OCI-LY7 (cell line): ENCODE data around the gene TOP3A. TPM values are rescaled to one million over a fixed set of nuclear protein-coding genes. Genes with fewer than 3 reads are reported as not detected.

Experiments
- BruUV-seq: library from RNA; stranded (reverse); fragments of 400-500 nt; replicated peaks from 2 replicates; lab custom pipeline; 2021; lab: Mats Ljungman, UMichigan
- CTCF ChIA-PET: fragments of 300-600 bp; sonication (Branson Sonifier 250); formaldehyde crosslinking; loops from one replicate; lab custom pipeline; 2022; ENCODE audit warnings: antibody characterized with exemption; ENCODE audit not compliant: unreplicated experiment; lab: Charles Lee
- POLR2A ChIA-PET: fragments of 300-600 bp; sonication (Branson Sonifier 250); formaldehyde crosslinking; loops from one replicate; lab custom pipeline; 2022; ENCODE audit warnings: antibody characterized with exemption; lab: Charles Lee
- DNase-seq: peaks from one replicate; pipeline ENCODE4 v3.0.0-alpha.2; 2015; ENCODE audit warnings: low spot score
- H2AFZ ChIP-seq: fragments of 200-600 bp; sonication (generic), shearing (Covaris generic); 2 replicates; pipeline ENCODE4 v1.6.1; 2014; ENCODE audit warnings: mild to moderate bottlenecking, antibody characterized with exemption, low read length, moderate library complexity
- H3K27ac ChIP-seq: fragments of 200-600 bp; sonication (generic); 2 replicates; pipeline ENCODE4 v1.5.1; 2014; ENCODE audit warnings: mixed run types, low read depth, mild to moderate bottlenecking, moderate library complexity, low read length, inconsistent platforms; ENCODE audit not compliant: poor library complexity, severe bottlenecking
- H3K36me3 ChIP-seq: fragments of 200-600 bp; sonication (generic); 2 replicates; pipeline ENCODE4 v1.6.1; 2014; ENCODE audit warnings: mild to moderate bottlenecking, antibody characterized with exemption, low read length, moderate library complexity, mixed read lengths; ENCODE audit not compliant: insufficient read depth
- H3K4me1 ChIP-seq: fragments of 200-600 bp; sonication (generic); 2 replicates; pipeline ENCODE4 v1.5.1; 2014; ENCODE audit warnings: mild to moderate bottlenecking, low read length; ENCODE audit not compliant: insufficient read depth, poor library complexity, severe bottlenecking
- H3K4me2 ChIP-seq: fragments of 200-600 bp; sonication (generic); 2 replicates; pipeline ENCODE4 v1.6.1; 2014; ENCODE audit warnings: mild to moderate bottlenecking, low read length
- H3K4me3 ChIP-seq: fragments of 200-600 bp; sonication (generic); 2 replicates; pipeline ENCODE4 v1.5.1; 2014; ENCODE audit warnings: mild to moderate bottlenecking, low read depth, low read length; ENCODE audit not compliant: poor library complexity, severe bottlenecking
- H3K79me2 ChIP-seq: fragments of 200-600 bp; sonication (generic); 2 replicates; pipeline ENCODE4 v1.6.1; 2016; ENCODE audit warnings: low read depth, mild to moderate bottlenecking, low read length, moderate library complexity, mixed read lengths; ENCODE audit not compliant: insufficient read depth
- H3K9me2 ChIP-seq: fragments of 200-600 bp; sonication (generic); 2 replicates; pipeline ENCODE4 v1.6.1; 2016; ENCODE audit warnings: mild to moderate bottlenecking, low read length, mixed read lengths; ENCODE audit not compliant: insufficient read depth
- H3K9me3 ChIP-seq: fragments of 200-600 bp; sonication (generic); 2 replicates; pipeline ENCODE4 v1.6.1; 2014; ENCODE audit warnings: mild to moderate bottlenecking, mixed run types, low read length, mixed read lengths
- H4K20me1 ChIP-seq: fragments of 200-600 bp; sonication (generic); 2 replicates; pipeline ENCODE4 v1.6.1; 2014; ENCODE audit warnings: mild to moderate bottlenecking, antibody characterized with exemption, low read length, moderate library complexity, mixed read lengths; ENCODE audit not compliant: insufficient read depth
- CTCF ChIP-seq: fragments of 200-600 bp; sonication (generic); conservative IDR thresholded peaks from 2 replicates; pipeline ENCODE4 v1.5.1; 2014; ENCODE audit warnings: mild to moderate bottlenecking, antibody characterized with exemption, low read length, moderate library complexity, mixed read lengths
- EZH2phosphoT487 ChIP-seq: fragments of 200-600 bp; sonication (generic); IDR thresholded peaks from 2 replicates; pipeline ENCODE4 v1.6.1; 2018; ENCODE audit warnings: low read depth, borderline replicate concordance, mild to moderate bottlenecking, mixed run types, antibody characterized with exemption, low read length, moderate library complexity, mixed read lengths
- intact Hi-C: fragments of 100-400 bp; cut with micrococcal nuclease; formaldehyde crosslinking; loops from one replicate; pipeline ENCODE4 v1.10.0; 2022; ENCODE audit not compliant: unreplicated experiment
- total RNA-seq, 2 experiments: library from RNA; depleted of rRNA in 1 of 2; stranded (reverse); fragments of >200 nt in 1 of 2; shearing (Covaris generic) in 1 of 2; gene quantifications; 2 replicates each; pipeline ENCODE4 v1.2.3, GENCODE V29; 2014 to 2022

Gene TOP3A
- total RNA-seq, 2 experiments from 2014 or later, result 48.3 to 64.4 TPM

- BruUV-seq, result no TSS peak
- Histone ChIP-seq H3K79me2 (no peaks in the 10 kb centered on the region), H3K4me1 (peaks cover 11% of the 10 kb centered on the region), H4K20me1 (no peaks in the 10 kb centered on the region), H3K27ac (no peak overlapping the region), H3K9me2 (no peaks in the 10 kb centered on the region), H3K36me3 (no peaks in the 10 kb centered on the region; the same call in 1 of the 2 replicates), H3K4me2 (no peak overlapping the region), H2AFZ (no peak overlapping the region), H3K4me3 (no peak overlapping the region), H3K9me3 (no peaks in the 10 kb centered on the region)
- POLR2A ChIA-PET, result no interaction called here
- TF ChIP-seq CTCF (no peak), EZH2phosphoT487 (no peak)
- CTCF ChIA-PET, result no interaction called here
- intact Hi-C loops, result no loop called here
- no peak for DNase-seq
Measured at GRCh38 chr17:18230288-18231141, 84.3 kb downstream of the TOP3A start.

- Histone ChIP-seq H3K27ac (no peak overlapping the region), H4K20me1 (no peaks in the 10 kb centered on the region), H3K4me1 (peaks cover 13% of the 10 kb centered on the region), H3K4me3 (no peak overlapping the region), H3K79me2 (no peaks in the 10 kb centered on the region), H3K36me3 (no peaks in the 10 kb centered on the region; the same call in 1 of the 2 replicates), H3K9me3 (no peaks in the 10 kb centered on the region), H3K9me2 (no peaks in the 10 kb centered on the region), H3K4me2 (no peak overlapping the region), H2AFZ (no peak overlapping the region)
- DNase-seq, result no peak
- ChIA-PET CTCF (no interaction called here), POLR2A (no interaction called here)
- intact Hi-C loops, result no loop called here
- TF ChIP-seq CTCF (no peak), EZH2phosphoT487 (no peak)
- BruUV-seq, result no TSS peak
Measured at GRCh38 chr17:18229771-18230170, 85.0 kb downstream of the TOP3A start.

- ChIA-PET CTCF (no interaction called here), POLR2A (no interaction called here)
- intact Hi-C loops, result no loop called here
Measured at GRCh38 chr17:18229254-18229653, 85.5 kb downstream of the TOP3A start.

More at GRCh38 chr17:18229254-18229653, 85.5 kb downstream of the TOP3A start:
- Histone ChIP-seq H3K4me2 (no peak overlapping the region), H3K27ac (no peak overlapping the region), H3K9me3 (no peaks in the 10 kb centered on the region), H3K4me1 (peaks cover 15% of the 10 kb centered on the region), H2AFZ (no peak overlapping the region), H3K9me2 (no peaks in the 10 kb centered on the region), H3K4me3 (no peak overlapping the region), H3K36me3 (no peaks in the 10 kb centered on the region; the same call in 1 of the 2 replicates), H3K79me2 (no peaks in the 10 kb centered on the region), H4K20me1 (no peaks in the 10 kb centered on the region)
- no TSS peak for BruUV-seq
- DNase-seq, result no peak
- TF ChIP-seq CTCF (no peak), EZH2phosphoT487 (no peak)
